IMR-90 (cell line): Measurements from ENCODE around the gene FRMD6. TPM values are rescaled to one million over a fixed set of nuclear protein-coding genes. Genes with fewer than 3 reads are reported as not detected.

ENCODE experiments used
- ATAC-seq: fragments of 200-7000 bp; cut with Tn5 transposase; 2 replicates; pipeline ENCODE4 v1.9.1; 2020; ENCODE audit warnings: low read depth, mild to moderate bottlenecking, moderate library complexity
- BruUV-seq: library from RNA; stranded (reverse); fragments of 400-500 nt; replicated peaks from 2 replicates; lab custom pipeline; 2021; lab: Mats Ljungman, UMichigan
- CTCF ChIA-PET: fragments of 300-600 bp; formaldehyde crosslinking; extraction: SDS; loops from one replicate; lab custom pipeline; 2021; ENCODE audit warnings: antibody characterized with exemption; lab: Yijun Ruan, JAX
- POLR2A ChIA-PET: fragments of 300-600 bp; sonication (Branson Sonifier 250); formaldehyde crosslinking; loops from one replicate; lab custom pipeline; 2022; ENCODE audit warnings: antibody characterized with exemption; ENCODE audit not compliant: unreplicated experiment; lab: Charles Lee
- DNase-seq: peaks from one replicate; pipeline ENCODE4 v3.0.0; 2013
- H2AFZ ChIP-seq: replicated peaks from 2 replicates; pipeline ENCODE3; 2013; ENCODE audit warnings: low read length, mild to moderate bottlenecking; ENCODE audit not compliant: poor library complexity
- H2AK5ac ChIP-seq: 2 replicates; pipeline ENCODE4 v1.6.1; 2013; ENCODE audit warnings: low read depth, low read length, inconsistent platforms
- H2AK9ac ChIP-seq: replicated peaks from 2 replicates; pipeline ENCODE3; 2013; ENCODE audit warnings: mild to moderate bottlenecking, low read depth, low read length, moderate library complexity; ENCODE audit not compliant: poor library complexity
- H2BK120ac ChIP-seq: 2 replicates; pipeline ENCODE4 v1.6.1; 2013; ENCODE audit warnings: low read depth, low read length, inconsistent platforms
- H2BK15ac ChIP-seq: 3 replicates; pipeline ENCODE4 v1.6.1; 2013; ENCODE audit warnings: low read depth, low read length, inconsistent platforms
- H2BK20ac ChIP-seq: 2 replicates; pipeline ENCODE4 v1.6.1; 2013; ENCODE audit warnings: low read depth, mild to moderate bottlenecking, inconsistent platforms, low read length, moderate library complexity
- H2BK5ac ChIP-seq: 2 replicates; pipeline ENCODE4 v1.6.1; 2013; ENCODE audit warnings: mild to moderate bottlenecking, low read depth, low read length, inconsistent platforms; ENCODE audit not compliant: poor library complexity, severe bottlenecking
- H3K14ac ChIP-seq: replicated peaks from 2 replicates; pipeline ENCODE4 v1.6.1; 2013; ENCODE audit warnings: low read depth, low read length, inconsistent platforms
- H3K18ac ChIP-seq: 2 replicates; pipeline ENCODE4 v1.6.1; 2013; ENCODE audit warnings: low read depth, low read length, control low read depth
- H3K23ac ChIP-seq: 2 replicates; pipeline ENCODE4 v1.6.1; 2013; ENCODE audit warnings: low read depth, low read length, inconsistent platforms
- H3K27ac ChIP-seq: 2 replicates; pipeline ENCODE4 v1.5.1; 2013; ENCODE audit warnings: mild to moderate bottlenecking, control low read depth, low read length; ENCODE audit not compliant: insufficient read depth
- H3K27me3 ChIP-seq: 2 replicates; pipeline ENCODE4 v1.6.1; 2013; ENCODE audit warnings: low read length; ENCODE audit not compliant: control insufficient read depth, insufficient read depth
- H3K36me3 ChIP-seq: 2 replicates; pipeline ENCODE4 v1.6.1; 2013; ENCODE audit warnings: low read length, mixed read lengths; ENCODE audit not compliant: control insufficient read depth, insufficient read depth
- H3K4ac ChIP-seq: 2 replicates; pipeline ENCODE4 v1.6.1; 2013; ENCODE audit warnings: low read depth, low read length, inconsistent platforms
- H3K4me1 ChIP-seq: 2 replicates; pipeline ENCODE4 v1.6.1; 2013; ENCODE audit warnings: low read length, mixed read lengths; ENCODE audit not compliant: control insufficient read depth, insufficient read depth
- H3K4me2 ChIP-seq: 2 replicates; pipeline ENCODE4 v1.6.1; 2013; ENCODE audit warnings: low read depth, mild to moderate bottlenecking, control low read depth, low read length, moderate library complexity
- H3K4me3 ChIP-seq: 2 replicates; pipeline ENCODE4 v1.5.1; 2013; ENCODE audit warnings: low read depth, mild to moderate bottlenecking, control low read depth, low read length, moderate library complexity; ENCODE audit not compliant: insufficient read depth
- H3K56ac ChIP-seq: 2 replicates; pipeline ENCODE4 v1.6.1; 2013; ENCODE audit warnings: low read length, inconsistent platforms; ENCODE audit not compliant: insufficient read depth; ENCODE audit errors: extremely low read depth
- H3K79me1 ChIP-seq, 2 experiments: 2 replicates each; pipeline ENCODE4 v1.6.1; 2013; ENCODE audit warnings: low read length in 2 of 2, inconsistent platforms in 1 of 2, low read depth in 1 of 2
- H3K9ac ChIP-seq: 2 replicates; pipeline ENCODE4 v1.6.1; 2013; ENCODE audit warnings: low read depth, low read length, control low read depth
- H3K9me1 ChIP-seq: 2 replicates; pipeline ENCODE4 v1.6.1; 2013; ENCODE audit warnings: low read length, inconsistent platforms; ENCODE audit not compliant: insufficient read depth
- H3K9me3 ChIP-seq: 2 replicates; pipeline ENCODE4 v1.6.1; 2013; ENCODE audit warnings: low read length; ENCODE audit not compliant: control insufficient read depth, insufficient read depth
- H4K20me1 ChIP-seq: 2 replicates; pipeline ENCODE4 v1.6.1; 2013; ENCODE audit warnings: low read length, inconsistent platforms; ENCODE audit not compliant: insufficient read depth
- H4K5ac ChIP-seq: 2 replicates; pipeline ENCODE4 v1.6.1; 2013; ENCODE audit warnings: mild to moderate bottlenecking, low read depth, low read length, control low read depth
- H4K8ac ChIP-seq, 2 experiments: 2 replicates each; pipeline ENCODE4 v1.6.1; 2013; ENCODE audit warnings: low read depth in 2 of 2, low read length in 2 of 2, control low read depth in 1 of 2, inconsistent platforms in 1 of 2
- H4K91ac ChIP-seq: 2 replicates; pipeline ENCODE4 v1.6.1; 2013; ENCODE audit warnings: low read depth, low read length, inconsistent platforms; ENCODE audit not compliant: insufficient read depth
- BHLHE40 ChIP-seq: fragments of 150-350 bp; IDR thresholded peaks from 2 replicates; pipeline ENCODE4 v1.6.1; 2016; ENCODE audit warnings: mild to moderate bottlenecking, low read depth, low read length
- CEBPB ChIP-seq: IDR thresholded peaks from 2 replicates; pipeline ENCODE4 v1.6.1; 2012; ENCODE audit warnings: low read depth, low read length, improper control_type of control experiment
- CHD1 ChIP-seq: IDR thresholded peaks from 2 replicates; pipeline ENCODE4 v1.6.1; 2012; ENCODE audit warnings: low read depth, low read length, improper control_type of control experiment
- FOS ChIP-seq: fragments of 150-350 bp; IDR thresholded peaks from 2 replicates; pipeline ENCODE4 v1.6.1; 2016; ENCODE audit warnings: low read depth, low read length
- MAFK ChIP-seq: IDR thresholded peaks from 2 replicates; pipeline ENCODE4 v1.6.1; 2012; ENCODE audit warnings: low read depth, low read length, improper control_type of control experiment
- MXI1 ChIP-seq: IDR thresholded peaks from 2 replicates; pipeline ENCODE4 v1.6.1; 2012; ENCODE audit warnings: low read depth, mild to moderate bottlenecking, low read length, moderate library complexity, borderline replicate concordance
- NFE2L2 ChIP-seq: fragments of 150-350 bp; IDR thresholded peaks from 2 replicates; pipeline ENCODE4 v1.6.1; 2016; ENCODE audit warnings: low read depth, mild to moderate bottlenecking, low read length
- RFX5 ChIP-seq: IDR thresholded peaks from 2 replicates; pipeline ENCODE4 v1.8.0; 2012; ENCODE audit warnings: low read depth, mild to moderate bottlenecking, low read length, moderate library complexity
- WGBS, 2 experiments: methylation state at CpG; one replicate each; pipeline versions ENCODE4 v1.1.5 to v1.1.7; 2013; ENCODE audit warnings: missing lambda C conversion rate in 2 of 2; ENCODE audit not compliant: insufficient read length in 1 of 2; ENCODE audit errors: extremely low coverage in 2 of 2; 5-methylcytosine and 5-hydroxymethylcytosine counted together
- dilution Hi-C: fragments of 300-500 bp; cut with HindIII; formaldehyde crosslinking; loops from one replicate; pipeline ENCODE4 v1.14.3; 2018; ENCODE audit warnings: low sequenced_read_pairs; ENCODE audit not compliant: unreplicated experiment
- in situ Hi-C: fragments of 300-500 bp; cut with MboI; formaldehyde crosslinking; loops from 3 replicates; pipeline ENCODE4 v1.14.3; 2019; ENCODE audit warnings: low sequenced_read_pairs, inconsistent platforms, mixed read lengths
- intact Hi-C: fragments of 100-400 bp; cut with micrococcal nuclease; formaldehyde crosslinking; loops from 2 replicates; pipeline ENCODE4 v1.10.0; 2022
- polyA plus RNA-seq, 3 experiments: library from polyadenylated mRNA; depleted of rRNA; stranded (reverse); fragments of >200 nt; gene quantifications; 2 replicates each; pipeline ENCODE4 v1.2.3, GENCODE V29; 2012; ENCODE audit warnings: low replicate concordance in 1 of 3
- total RNA-seq: library from RNA; depleted of rRNA; stranded (reverse); fragments of >200 nt; gene quantifications from 2 replicates; pipeline ENCODE4 v1.2.3, GENCODE V29; 2012
- TF ChIP-seq, protein P1 (sequence below): conservative IDR thresholded peaks from 2 replicates; pipeline ENCODE4 v1.5.1; 2012; ENCODE audit warnings: mild to moderate bottlenecking, low read depth, low read length, improper control_type of control experiment
- TF ChIP-seq, protein P2 (sequence below): fragments of 150-350 bp; IDR thresholded peaks from 2 replicates; pipeline ENCODE4 v1.6.1; 2017; ENCODE audit warnings: mild to moderate bottlenecking, antibody characterized with exemption, low read length, low read depth

The FRMD6 gene
- total and polyA plus RNA-seq, 2 of the 4 experiments (the other 2 are of a cell fraction): 243 to 682 TPM

DNA sequence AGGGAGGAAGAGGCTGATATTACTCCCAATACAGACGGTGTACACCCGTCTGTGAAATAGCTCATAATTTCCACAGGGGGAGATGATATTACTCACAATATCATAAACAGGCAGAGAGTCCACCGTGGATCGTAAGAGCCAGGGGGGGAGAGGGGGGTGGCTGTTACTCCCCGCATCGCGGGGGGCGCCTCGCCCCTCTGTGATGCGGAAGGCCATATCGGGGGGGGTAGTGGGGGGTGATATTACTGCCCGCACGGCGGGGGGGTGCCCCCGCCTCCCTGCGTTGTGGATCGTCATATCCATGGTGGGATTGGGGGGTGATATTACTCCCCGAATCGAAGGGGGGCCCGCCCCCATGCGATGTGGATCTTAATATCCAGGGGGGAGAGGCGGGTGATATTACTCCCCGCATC, 91.9 kb downstream of the FRMD6 start:
- Histone ChIP-seq H4K20me1 (no peaks in the 10 kb centered on the region), H3K4me1 (no peaks in the 10 kb centered on the region), H4K91ac (no peak overlapping the region), H3K79me1 (no peaks in the 10 kb centered on the region), H3K56ac (no peak overlapping the region), H2AFZ (no peak overlapping the region), H4K8ac (no peak overlapping the region), H3K14ac (no peak overlapping the region), H2BK15ac (no peak overlapping the region), H3K23ac (no peak overlapping the region), H3K27me3 (no peaks in the 10 kb centered on the region; the same call in 1 of the 2 replicates), H3K4me3 (no peak overlapping the region), H3K4ac (no peak overlapping the region), H3K4me2 (no peak overlapping the region), H3K9me3 (no peaks in the 10 kb centered on the region), H3K9me1 (no peaks in the 10 kb centered on the region), H2AK9ac (no peak overlapping the region), H3K27ac (no peak overlapping the region), H2BK20ac (no peak overlapping the region), H4K5ac (no peak overlapping the region), H2BK5ac (no peak overlapping the region), H3K36me3 (no peaks in the 10 kb centered on the region), H2BK120ac (no peak overlapping the region), H2AK5ac (no peak overlapping the region), H3K9ac (no peak overlapping the region), H3K18ac (no peak overlapping the region)
- no CpG with 5 or more reads among the region's 23 CpGs for WGBS, 2 experiments
- DNase-seq (no peak), ATAC-seq (no peak)
- BruUV-seq: no TSS peak
- dilution Hi-C loops (no loop called here), intact Hi-C loops (no loop called here), in situ Hi-C loops (no loop called here)
- POLR2A ChIA-PET: no interaction called here
- CTCF ChIA-PET: no interaction called here
- TF ChIP-seq MAFK (no peak), RFX5 (no peak), CEBPB (no peak), CHD1 (no peak), FOS (no peak), BHLHE40 (no peak), NFE2L2 (no peak), MXI1 (no peak)
- TF ChIP-seq, protein P1, sequence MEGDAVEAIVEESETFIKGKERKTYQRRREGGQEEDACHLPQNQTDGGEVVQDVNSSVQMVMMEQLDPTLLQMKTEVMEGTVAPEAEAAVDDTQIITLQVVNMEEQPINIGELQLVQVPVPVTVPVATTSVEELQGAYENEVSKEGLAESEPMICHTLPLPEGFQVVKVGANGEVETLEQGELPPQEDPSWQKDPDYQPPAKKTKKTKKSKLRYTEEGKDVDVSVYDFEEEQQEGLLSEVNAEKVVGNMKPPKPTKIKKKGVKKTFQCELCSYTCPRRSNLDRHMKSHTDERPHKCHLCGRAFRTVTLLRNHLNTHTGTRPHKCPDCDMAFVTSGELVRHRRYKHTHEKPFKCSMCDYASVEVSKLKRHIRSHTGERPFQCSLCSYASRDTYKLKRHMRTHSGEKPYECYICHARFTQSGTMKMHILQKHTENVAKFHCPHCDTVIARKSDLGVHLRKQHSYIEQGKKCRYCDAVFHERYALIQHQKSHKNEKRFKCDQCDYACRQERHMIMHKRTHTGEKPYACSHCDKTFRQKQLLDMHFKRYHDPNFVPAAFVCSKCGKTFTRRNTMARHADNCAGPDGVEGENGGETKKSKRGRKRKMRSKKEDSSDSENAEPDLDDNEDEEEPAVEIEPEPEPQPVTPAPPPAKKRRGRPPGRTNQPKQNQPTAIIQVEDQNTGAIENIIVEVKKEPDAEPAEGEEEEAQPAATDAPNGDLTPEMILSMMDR: no peak
- TF ChIP-seq, protein P2, sequence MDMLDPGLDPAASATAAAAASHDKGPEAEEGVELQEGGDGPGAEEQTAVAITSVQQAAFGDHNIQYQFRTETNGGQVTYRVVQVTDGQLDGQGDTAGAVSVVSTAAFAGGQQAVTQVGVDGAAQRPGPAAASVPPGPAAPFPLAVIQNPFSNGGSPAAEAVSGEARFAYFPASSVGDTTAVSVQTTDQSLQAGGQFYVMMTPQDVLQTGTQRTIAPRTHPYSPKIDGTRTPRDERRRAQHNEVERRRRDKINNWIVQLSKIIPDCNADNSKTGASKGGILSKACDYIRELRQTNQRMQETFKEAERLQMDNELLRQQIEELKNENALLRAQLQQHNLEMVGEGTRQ: no peak
